ENCODE data around the gene COG6. TPM values are rescaled to one million over a fixed set of nuclear protein-coding genes. Genes with fewer than 3 reads are reported as not detected.

COG6 gene
- total and polyA plus RNA-seq, 2 of the 8 experiments (the other 6 are each of a cell fraction or from before 2014, with no cell fraction given) = 8.8 to 22.3 TPM

GRCh38 chr13:39789451-39789850, 134.0 kb downstream of the COG6 start:
- POLR2A ChIA-PET (ENCODE audit: partially characterized antibody) = no interaction called here
- no peak for TF ChIP-seq GTF2F1 (IDR thresholded peaks at IDR 0.05; ENCODE audit: borderline replicate concordance, low read depth, low read length)
- TF ChIP-seq ASH2L (IDR thresholded peaks at IDR 0.05; ENCODE audit: low read length) = no peak
- TF ChIP-seq CREB1 (IDR thresholded peaks at IDR 0.05) = no peak
- TF ChIP-seq GABPA (IDR thresholded peaks at IDR 0.05; ENCODE audit: borderline replicate concordance, insufficient read depth, low read length) = no peak
- no peak for TF ChIP-seq SIRT6 (IDR thresholded peaks at IDR 0.05; ENCODE audit: low read length)
- no peak for TF ChIP-seq KDM4A (IDR thresholded peaks at IDR 0.05; ENCODE audit: low read depth, low read length, severe bottlenecking)
- no peak for TF ChIP-seq USF2 (IDR thresholded peaks at IDR 0.05; ENCODE audit: low read length)
- no peak for TF ChIP-seq TAF1 (IDR thresholded peaks at IDR 0.05; ENCODE audit: low read depth, low read length)
- TF ChIP-seq EZH2 (IDR thresholded peaks at IDR 0.05; ENCODE audit: low read depth, low read length, severe bottlenecking) = no peak
- H2BK5ac ChIP-seq (ENCODE audit: low read depth, low read length) = no peak overlapping the region
- H3K79me1 ChIP-seq (ENCODE audit: low read depth, low read length) = no peaks in the 10 kb centered on the region
- no peak overlapping the region for H2BK15ac ChIP-seq (ENCODE audit: low read length)
- DNase-seq (ENCODE audit: low read depth in 1 of 2, low spot score in 2 of 2) (no peak), FAIRE-seq (no peak)
- H4K8ac ChIP-seq (ENCODE audit: extremely low read depth, insufficient read depth, low read length) = no peak overlapping the region
- no peaks in the 10 kb centered on the region; the same call in 1 of the 2 replicates for H3K23me2 ChIP-seq (ENCODE audit: low read depth, low read length)
- H3K14ac ChIP-seq (ENCODE audit: insufficient read length) = no peak overlapping the region
- H3K23ac ChIP-seq (ENCODE audit: insufficient read length) = no peak overlapping the region
- H3K4me2 ChIP-seq (ENCODE audit: insufficient read depth in 1 of 2, low read depth in 2 of 2, low read length in 2 of 2) = no peak overlapping the region
- H2BK120ac ChIP-seq (replicated peaks; ENCODE audit: low read depth, low read length) = no peak overlapping the region
- peaks cover 0 to 8% (median 4%) of the 10 kb centered on the region in 4 experiments; a peak in 2 of 7 replicates for H3K4me1 ChIP-seq (replicated peaks in 1 of 4; ENCODE audit: control insufficient read depth in 3 of 4, insufficient read depth in 4 of 4, low read length in 3 of 4)
- no peak overlapping the region for H2BK20ac ChIP-seq (ENCODE audit: low read length)
- H3K79me2 ChIP-seq (ENCODE audit: control insufficient read depth in 1 of 2, insufficient read depth in 2 of 2, low read length in 2 of 2) = no peaks in the 10 kb centered on the region
- H4K20me1 ChIP-seq (replicated peaks in 1 of 2; ENCODE audit: control insufficient read depth in 1 of 2, insufficient read depth in 2 of 2, low read length in 2 of 2) = no peaks in the 10 kb centered on the region
- no peak overlapping the region for H2AFZ ChIP-seq (ENCODE audit: low read length)
- no peak overlapping the region for H3K27ac ChIP-seq (ENCODE audit: low read depth, low read length)
- no peaks in the 10 kb centered on the region for H3K27me3 ChIP-seq (replicated peaks in 1 of 4; ENCODE audit: control insufficient read depth in 3 of 4, extremely low read depth in 1 of 4, insufficient read depth in 3 of 4, low read length in 3 of 4)
- no peaks in the 10 kb centered on the region for H3K36me3 ChIP-seq (ENCODE audit: control insufficient read depth in 2 of 4, insufficient read depth in 4 of 4, low read length in 3 of 4)
- peaks cover 0 to 3% of the 10 kb centered on the region in 2 experiments; a peak in 2 of 4 replicates for H3K9me3 ChIP-seq (ENCODE audit: insufficient read depth in 2 of 2, low read depth in 1 of 2, low read length in 1 of 2)
- no peak overlapping the region for H3K9ac ChIP-seq (replicated peaks in 1 of 4; ENCODE audit: extremely low read depth in 1 of 4, low read depth in 3 of 4, low read length in 3 of 4)
- no peak overlapping the region for H3K4ac ChIP-seq (replicated peaks; ENCODE audit: insufficient read length, low read depth, low read length)
- no peak overlapping the region for H3K56ac ChIP-seq (replicated peaks; ENCODE audit: insufficient read length, low read depth, low read length)
- H4K5ac ChIP-seq (ENCODE audit: insufficient read length, low read depth, low read length) = no peak overlapping the region
- no peak overlapping the region for H4K91ac ChIP-seq (replicated peaks; ENCODE audit: insufficient read length, low read length)
- CTCF ChIA-PET (ENCODE audit: partially characterized antibody) = no interaction called here
- no peak overlapping the region for H2AK5ac ChIP-seq (ENCODE audit: low read depth, low read length)
- H3K4me3 ChIP-seq (ENCODE audit: extremely low read depth in 1 of 4, insufficient read depth in 2 of 4, low read depth in 3 of 4, low read length in 4 of 4) = no peak overlapping the region
- no peak overlapping the region for H3K18ac ChIP-seq (ENCODE audit: extremely low read depth, low read length)
- no peak overlapping the region for H2BK12ac ChIP-seq (ENCODE audit: low read depth, low read length)
- 94% methylated on average over 5 of the region's 5 CpGs; no CpG with 5 or more reads in 1 of the 2 experiments for WGBS, 2 experiments (ENCODE audit: extremely low coverage in 1 of 2, insufficient coverage in 1 of 2, insufficient read length in 1 of 2, insufficient replicate concordance in 2 of 2, low coverage in 1 of 2, low lambda C conversion rate in 2 of 2, missing lambda C conversion rate in 1 of 2)
